Effector CD4-positive, alpha-beta T cell (primary cell): ENCODE data around the gene ZNF681.
A peak's percentile ranks its signal among the peaks of the same experiment; 100 is the strongest.
"Not testable (repeated sequence)": the region's sequence is repeated elsewhere in the genome, so short reads cannot be mapped to it uniquely, and the experiment has no call there.

Experiments used
- DNase-seq: peaks from one replicate; pipeline ENCODE4 v3.0.0-alpha.2; 2020
- total RNA-seq: gene quantifications from one replicate; lab custom pipeline; 2026; lab: John Stamatoyannopoulos, UW

The ZNF681 gene
- total RNA-seq, result 9.8 reads per million, percentile 31 among the genes with 10 or more reads in this experiment

GRCh38 chr19:23758187-23759074 lies at the start of gene ZNF681:
Gene ZNF681 (minus strand): TSS chr19:23758891. CDS start chr19:23758749, 142 bp downstream.
- peak; percentile 83 for DNase-seq

- no peak for DNase-seq
These were observed 46.0 kb upstream of the ZNF681 start for GRCh38 chr19:23804676-23805075.

GRCh38 chr19:23802290-23802689 lies 43.6 kb upstream of the ZNF681 start:
- no peak for DNase-seq

GRCh38 chr19:23801803-23802202 lies 43.1 kb upstream of the ZNF681 start:
- no peak for DNase-seq

GRCh38 chr19:23800868-23801267 lies 42.2 kb upstream of the ZNF681 start:
- no peak for DNase-seq

- no peak for DNase-seq
These were observed 41.6 kb upstream of the ZNF681 start for GRCh38 chr19:23800271-23800670.

GRCh38 chr19:23799321-23799720 lies 40.6 kb upstream of the ZNF681 start:
- peak; percentile 28 for DNase-seq

- DNase-seq, result no peak
These were observed 36.8 kb upstream of the ZNF681 start for GRCh38 chr19:23795462-23795861.

GRCh38 chr19:23792784-23793183 lies 34.1 kb upstream of the ZNF681 start:
- no peak for DNase-seq

GRCh38 chr19:23790641-23791488 lies 32.2 kb upstream of the ZNF681 start:
- no peak for DNase-seq

- no peak for DNase-seq
These were observed 30.6 kb upstream of the ZNF681 start for GRCh38 chr19:23789246-23789645.

- no peak for DNase-seq
These were observed 29.7 kb upstream of the ZNF681 start for GRCh38 chr19:23788411-23788810.

GRCh38 chr19:23787106-23787505 lies 28.4 kb upstream of the ZNF681 start:
- no peak for DNase-seq

- no peak for DNase-seq
These were observed 27.3 kb upstream of the ZNF681 start for GRCh38 chr19:23785982-23786381.

GRCh38 chr19:23784274-23784673 lies 25.6 kb upstream of the ZNF681 start:
- no peak for DNase-seq

GRCh38 chr19:23783636-23784035 lies 24.9 kb upstream of the ZNF681 start:
- no peak for DNase-seq

- no peak for DNase-seq
These were observed 21.0 kb upstream of the ZNF681 start for GRCh38 chr19:23779645-23780044.

- no peak for DNase-seq
These were observed 19.9 kb upstream of the ZNF681 start for GRCh38 chr19:23778566-23778965.

- DNase-seq, result not testable (repeated sequence)
These were observed 19.3 kb upstream of the ZNF681 start for GRCh38 chr19:23778036-23778435.

- no peak for DNase-seq
These were observed 18.5 kb upstream of the ZNF681 start for GRCh38 chr19:23777216-23777615.

- no peak for DNase-seq
These were observed 18.0 kb upstream of the ZNF681 start for GRCh38 chr19:23776507-23777205.

- DNase-seq, result no peak
These were observed 15.9 kb upstream of the ZNF681 start for GRCh38 chr19:23774524-23774971.

GRCh38 chr19:23774106-23774505 lies 15.4 kb upstream of the ZNF681 start:
- no peak for DNase-seq
